ENCODE data around the gene VEGFC.

VEGFC gene

GRCh38 chr4:176795441-176795840, 2.7 kb upstream of the VEGFC start:
- DNase-seq = no peak

- DNase-seq = no peak
These were observed 1.9 kb upstream of the VEGFC start for GRCh38 chr4:176794651-176795050.

- DNase-seq = no peak
These were observed 1.4 kb upstream of the VEGFC start for GRCh38 chr4:176794151-176794550.

- no peak for DNase-seq
These were observed 411 bp upstream of the VEGFC start for GRCh38 chr4:176793060-176793605.

DNA sequence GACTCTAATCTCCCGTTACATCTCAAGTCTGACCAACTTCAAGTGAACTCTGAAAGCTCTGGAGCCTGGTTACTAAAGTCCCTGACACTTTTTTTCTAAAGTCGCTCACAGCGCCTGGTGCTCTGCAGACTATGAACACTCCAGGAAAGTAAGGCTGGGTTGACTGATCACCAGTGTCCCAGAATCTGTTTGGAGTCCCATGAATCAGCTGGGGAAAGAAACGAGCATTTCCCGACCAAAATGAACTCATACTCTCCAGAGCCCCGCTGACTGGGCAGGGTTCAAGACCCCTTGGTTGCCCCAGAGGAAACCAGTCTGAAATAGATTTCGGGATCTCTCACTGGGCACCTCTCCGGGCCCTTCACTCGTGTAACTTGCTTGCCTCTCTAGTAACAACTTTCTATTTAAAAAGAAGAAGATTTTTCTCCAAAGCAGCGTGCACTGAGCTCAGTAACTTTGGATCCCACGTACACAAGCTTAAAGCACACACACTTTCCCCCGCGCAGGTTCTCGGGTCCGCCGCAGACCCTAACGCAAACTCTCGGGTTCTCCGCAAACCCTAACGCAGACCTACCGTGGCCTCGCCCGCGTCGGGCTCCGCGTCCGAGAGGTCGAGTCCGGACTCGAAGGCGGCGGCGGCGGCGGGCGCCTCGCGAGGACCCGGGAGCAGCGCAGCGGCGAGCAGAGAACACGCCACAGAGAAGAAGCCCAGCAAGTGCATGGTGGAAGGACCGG, 964 bp downstream of the VEGFC start:
- DNase-seq = no peak

GRCh38 chr4:176790398-176790797, 2.3 kb downstream of the VEGFC start:
- DNase-seq = no peak

DNA sequence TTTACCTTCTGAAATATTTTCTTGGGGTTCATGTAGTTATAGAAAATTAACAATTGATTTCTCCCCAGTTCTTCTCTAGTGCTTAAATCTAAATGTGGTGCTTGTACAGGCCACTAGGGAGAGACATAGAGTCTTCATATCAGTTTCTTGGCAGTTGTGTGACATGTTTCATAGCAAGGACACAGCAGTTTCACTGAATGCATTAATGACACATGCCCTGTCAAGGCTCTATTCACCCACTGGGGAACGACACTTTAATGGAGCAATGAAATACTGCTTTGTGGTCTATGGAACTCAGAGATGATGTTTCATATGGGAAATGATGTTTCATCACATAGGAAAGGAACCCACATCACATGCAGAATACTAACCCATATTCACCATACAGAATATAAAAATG, 2.8 kb downstream of the VEGFC start:
- no peak for DNase-seq

GRCh38 chr4:176788971-176789370, 3.8 kb downstream of the VEGFC start:
- no peak for DNase-seq

- no peak for DNase-seq
These were observed 4.5 kb downstream of the VEGFC start for GRCh38 chr4:176788248-176788647.

- no peak for DNase-seq
These were observed 7.9 kb downstream of the VEGFC start for GRCh38 chr4:176784816-176785215.

- no peak for DNase-seq
These were observed 9.9 kb downstream of the VEGFC start for GRCh38 chr4:176782794-176783193.

DNA sequence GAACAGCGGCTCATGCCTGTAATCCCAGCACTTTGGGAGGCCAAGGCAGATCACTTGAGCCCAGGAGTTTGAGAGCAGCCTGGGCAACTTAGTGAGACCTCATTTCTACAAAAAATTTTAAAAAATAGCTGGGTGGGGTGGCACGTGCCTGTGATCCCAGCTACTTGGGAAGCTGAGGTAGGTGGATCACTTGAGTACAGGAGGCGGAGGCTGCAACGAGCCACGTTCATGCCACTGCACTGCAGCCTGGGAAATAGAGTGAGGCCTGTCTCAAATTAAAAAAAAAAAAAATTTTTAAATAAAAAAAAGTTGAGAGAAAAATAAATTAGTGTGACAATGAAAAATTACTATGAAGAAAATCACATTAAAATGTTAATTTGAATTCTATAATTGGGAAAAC, 10.5 kb downstream of the VEGFC start:
- DNase-seq = no peak

GRCh38 chr4:176781739-176782100, 11.0 kb downstream of the VEGFC start:
- DNase-seq = no peak

GRCh38 chr4:176780995-176781738, 11.6 kb downstream of the VEGFC start:
- no peak for DNase-seq

DNA sequence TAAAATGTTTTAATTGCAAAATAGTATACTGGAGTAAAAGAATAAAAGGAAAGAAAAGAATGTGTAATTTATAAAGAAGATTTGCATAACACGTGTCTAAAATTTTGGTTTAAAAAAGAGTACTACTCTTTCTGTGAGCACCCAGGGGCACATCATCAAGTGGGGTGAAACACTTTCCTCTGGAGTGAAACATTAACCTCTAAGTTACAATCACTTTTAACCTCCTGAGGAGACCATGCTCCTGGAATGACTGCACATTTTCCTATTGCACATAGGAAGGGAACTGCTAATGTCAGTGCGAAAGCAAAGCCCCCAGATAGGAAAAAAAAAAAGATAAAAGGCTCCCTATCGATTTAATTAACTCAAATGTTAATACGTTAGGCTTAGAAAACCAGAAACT, 13.3 kb downstream of the VEGFC start:
- DNase-seq = no peak

GRCh38 chr4:176778491-176778890, 14.2 kb downstream of the VEGFC start:
- DNase-seq = no peak

DNA sequence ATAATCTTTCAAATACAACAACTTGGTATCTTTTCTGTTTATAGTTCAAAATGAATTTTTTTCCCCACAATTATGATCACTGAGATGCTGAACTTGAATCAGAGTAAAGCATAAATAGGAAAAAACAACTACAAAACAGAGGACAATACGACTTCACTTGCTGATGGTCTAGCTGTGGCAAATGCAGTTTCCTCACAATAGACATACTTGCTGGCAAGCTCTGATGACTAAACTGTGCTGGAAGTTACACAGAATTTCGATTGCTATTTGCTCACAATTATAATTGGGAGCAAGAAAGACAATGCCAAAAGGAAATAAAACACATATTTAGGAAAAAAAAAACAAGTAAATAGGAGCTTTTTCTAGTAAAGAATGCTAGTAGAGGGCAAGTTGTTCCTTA, 14.7 kb downstream of the VEGFC start:
- no peak for DNase-seq

GRCh38 chr4:176775338-176775737, 17.4 kb downstream of the VEGFC start:
- no peak for DNase-seq

DNA sequence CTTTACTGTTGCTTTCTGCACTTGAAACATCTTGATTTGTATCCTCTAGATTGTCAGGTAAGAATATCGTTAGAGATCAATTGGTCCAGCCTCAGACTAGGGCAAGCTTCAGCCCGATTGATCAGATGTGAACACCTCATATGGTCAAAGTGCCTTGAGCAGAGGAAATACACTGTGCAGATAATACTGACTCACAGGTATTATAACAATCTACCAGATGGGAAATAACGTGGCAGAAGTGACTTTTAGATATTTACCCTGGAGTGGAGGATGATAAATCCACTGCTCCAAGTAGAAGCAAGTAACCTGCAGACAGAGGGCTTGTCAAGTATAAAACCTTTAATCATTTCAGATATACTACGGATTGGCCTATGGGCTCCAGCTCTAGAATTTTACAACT, 17.9 kb downstream of the VEGFC start:
- DNase-seq = no peak

DNA sequence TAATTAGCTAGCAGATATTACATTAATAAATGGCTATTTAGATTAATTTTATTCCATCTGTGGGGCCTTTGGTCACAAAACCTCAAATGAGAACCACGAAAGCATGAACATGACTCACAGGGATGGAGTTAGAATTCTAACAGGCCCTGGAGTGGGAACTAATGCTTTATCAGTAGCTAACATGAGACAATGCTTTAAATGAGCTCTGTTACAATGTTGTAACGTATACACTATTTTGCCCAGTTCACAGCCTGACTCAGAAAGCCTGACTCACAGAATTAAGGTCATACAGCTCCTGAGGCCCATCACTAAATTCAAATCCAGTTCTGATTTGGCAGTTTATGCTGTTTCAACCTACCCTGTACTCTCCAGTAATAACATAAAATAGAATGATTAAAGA, 23.2 kb downstream of the VEGFC start:
- DNase-seq = no peak

- no peak for DNase-seq
These were observed 25.5 kb downstream of the VEGFC start for GRCh38 chr4:176767183-176767582.

- no peak for DNase-seq
These were observed 29.9 kb downstream of the VEGFC start for GRCh38 chr4:176762661-176763308.

DNA sequence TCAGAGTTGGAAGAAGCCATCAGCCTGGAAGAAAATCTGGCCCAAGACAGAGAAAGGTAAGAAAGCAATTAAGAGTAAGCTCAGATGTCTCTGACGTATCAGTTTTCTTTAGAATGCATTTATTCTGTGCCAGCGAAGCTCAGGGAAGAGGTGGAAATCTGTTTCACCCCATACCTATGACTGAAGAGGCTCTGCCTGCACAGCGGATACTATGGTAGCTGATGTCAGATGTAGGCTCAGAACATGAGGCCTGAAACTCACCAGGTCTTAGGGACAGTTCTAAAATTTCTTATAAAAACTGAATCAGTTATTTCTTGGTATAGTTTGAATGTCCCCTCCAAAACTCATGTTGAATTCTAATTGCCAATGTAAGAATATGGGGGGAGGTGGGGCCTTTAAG, 30.9 kb downstream of the VEGFC start:
- DNase-seq = no peak

GRCh38 chr4:176760471-176760870, 32.3 kb downstream of the VEGFC start:
- no peak for DNase-seq

Data from NCI-H2107 (cell line).